HEK293 (cell line): Measurements from ENCODE around the gene VAV2.

Experiments
- CTCF ChIA-PET: fragments of 350-600 bp; formaldehyde crosslinking; extraction: SDS; loops from one replicate; lab custom pipeline; 2021; ENCODE audit warnings: antibody characterized with exemption; lab: Yijun Ruan, JAX
- POLR2A ChIA-PET: fragments of 300-600 bp; formaldehyde crosslinking; extraction: SDS; loops from one replicate; lab custom pipeline; 2020; ENCODE audit warnings: antibody characterized with exemption, inconsistent platforms; lab: Yijun Ruan, JAX
- H3K27ac ChIP-seq: fragments of 200-500 bp; sonication (Bioruptor generic); 2 replicates; pipeline ENCODE4 v1.5.1; 2014; ENCODE audit warnings: low read depth, low read length, control low read depth, inconsistent platforms; ENCODE audit errors: extremely low read depth
- H3K36me3 ChIP-seq, 2 experiments: fragments of 200-500 bp in 1 of 2; sonication (Bioruptor generic) in 1 of 2; 1 replicate in 1 of 2; 2 replicates in 1 of 2; pipeline ENCODE4 v1.5.1; 2014 to 2017; ENCODE audit warnings: inconsistent platforms in 2 of 2, low read length in 2 of 2; ENCODE audit not compliant: control insufficient read depth in 2 of 2, insufficient read depth in 1 of 2
- H3K4me1 ChIP-seq: fragments of 200-500 bp; sonication (Bioruptor generic); 2 replicates; pipeline ENCODE4 v1.5.1; 2014; ENCODE audit warnings: mild to moderate bottlenecking, low read length, inconsistent platforms; ENCODE audit not compliant: control insufficient read depth, insufficient read depth
- H3K4me3 ChIP-seq: 2 replicates; pipeline ENCODE4 v1.5.1; 2011; ENCODE audit warnings: low read depth, mild to moderate bottlenecking, control low read depth, low read length, moderate library complexity
- H3K9me3 ChIP-seq: fragments of 200-500 bp; sonication (Bioruptor generic); 2 replicates; pipeline ENCODE4 v1.5.1; 2014; ENCODE audit warnings: low read depth, low read length, inconsistent platforms; ENCODE audit not compliant: control insufficient read depth, insufficient read depth
- BCL11B ChIP-seq: fragments of 450-650 bp; formaldehyde crosslinking; IDR thresholded peaks from 2 replicates; pipeline ENCODE4 v1.5.1; 2016; ENCODE audit warnings: low read depth, missing biosample characterization, missing genetic modification characterization
- KLF1 ChIP-seq: fragments of 450-650 bp; formaldehyde crosslinking; IDR thresholded peaks from 2 replicates; pipeline ENCODE4 v1.5.1; 2016; ENCODE audit warnings: missing biosample characterization, missing genetic modification characterization
- MYNN ChIP-seq: fragments of 450-650 bp; formaldehyde crosslinking; IDR thresholded peaks from 2 replicates; pipeline ENCODE4 v1.5.1; 2016; ENCODE audit warnings: missing biosample characterization, missing genetic modification characterization, borderline replicate concordance
- PRDM2 ChIP-seq: fragments of 450-650 bp; formaldehyde crosslinking; IDR thresholded peaks from 2 replicates; pipeline ENCODE4 v1.5.1; 2016; ENCODE audit warnings: missing biosample characterization, missing genetic modification characterization, borderline replicate concordance
- SCRT2 ChIP-seq: fragments of 450-650 bp; formaldehyde crosslinking; IDR thresholded peaks from 2 replicates; pipeline ENCODE4 v1.5.1; 2016; ENCODE audit warnings: missing biosample characterization, missing genetic modification characterization
- TCF7L2 ChIP-seq: IDR thresholded peaks from 2 replicates; pipeline ENCODE4 v1.6.1; 2011; ENCODE audit warnings: low read depth, mild to moderate bottlenecking, inconsistent platforms, low read length, moderate library complexity, borderline replicate concordance
- ZBTB20 ChIP-seq: fragments of 450-650 bp; formaldehyde crosslinking; IDR thresholded peaks from 2 replicates; pipeline ENCODE4 v1.5.1; 2016; ENCODE audit warnings: missing biosample characterization, missing genetic modification characterization
- ZNF19 ChIP-seq: fragments of 450-650 bp; formaldehyde crosslinking; IDR thresholded peaks from 2 replicates; pipeline ENCODE4; 2016; ENCODE audit warnings: missing biosample characterization, missing genetic modification characterization, low read depth
- ZNF202 ChIP-seq: fragments of 450-650 bp; formaldehyde crosslinking; IDR thresholded peaks from 2 replicates; pipeline ENCODE4 v1.5.1; 2016; ENCODE audit warnings: missing biosample characterization, missing genetic modification characterization, borderline replicate concordance
- ZNF211 ChIP-seq: fragments of 450-650 bp; formaldehyde crosslinking; IDR thresholded peaks from 2 replicates; pipeline ENCODE4 v1.5.1; 2016; ENCODE audit warnings: low read depth, missing biosample characterization, missing genetic modification characterization
- ZNF248 ChIP-seq: fragments of 450-650 bp; formaldehyde crosslinking; IDR thresholded peaks from 2 replicates; pipeline ENCODE4 v1.5.1; 2017; ENCODE audit warnings: missing biosample characterization, missing genetic modification characterization
- ZNF280D ChIP-seq: fragments of 450-650 bp; formaldehyde crosslinking; IDR thresholded peaks from 2 replicates; pipeline ENCODE4 v1.5.1; 2016; ENCODE audit warnings: missing biosample characterization, missing genetic modification characterization
- ZNF354C ChIP-seq: fragments of 450-650 bp; formaldehyde crosslinking; IDR thresholded peaks from 2 replicates; pipeline ENCODE4 v1.5.1; 2016; ENCODE audit warnings: missing biosample characterization, missing genetic modification characterization, low read depth, borderline replicate concordance
- ZNF473 ChIP-seq: fragments of 450-650 bp; formaldehyde crosslinking; IDR thresholded peaks from 2 replicates; pipeline ENCODE4 v1.5.1; 2017; ENCODE audit warnings: missing biosample characterization, missing genetic modification characterization
- ZNF48 ChIP-seq: fragments of 450-650 bp; formaldehyde crosslinking; IDR thresholded peaks from 2 replicates; pipeline ENCODE4 v1.5.1; 2016; ENCODE audit warnings: missing biosample characterization, missing genetic modification characterization
- ZNF530 ChIP-seq: fragments of 450-650 bp; formaldehyde crosslinking; IDR thresholded peaks from 2 replicates; pipeline ENCODE4 v1.5.1; 2016; ENCODE audit warnings: low read depth, missing biosample characterization, missing genetic modification characterization
- ZNF580 ChIP-seq: fragments of 450-650 bp; formaldehyde crosslinking; IDR thresholded peaks from 2 replicates; pipeline ENCODE4 v1.5.1; 2016; ENCODE audit warnings: missing biosample characterization, missing genetic modification characterization
- ZNF785 ChIP-seq: fragments of 450-650 bp; formaldehyde crosslinking; IDR thresholded peaks from 2 replicates; pipeline ENCODE4 v1.5.1; 2016; ENCODE audit warnings: missing biosample characterization, missing genetic modification characterization
- ZSCAN30 ChIP-seq: fragments of 450-650 bp; IDR thresholded peaks from 2 replicates; pipeline ENCODE4 v1.5.1; 2018; ENCODE audit warnings: missing biosample characterization, mild to moderate bottlenecking, missing genetic modification characterization, moderate library complexity
- ZSCAN5A ChIP-seq: fragments of 450-650 bp; formaldehyde crosslinking; IDR thresholded peaks from 2 replicates; pipeline ENCODE4 v1.5.1; 2016; ENCODE audit warnings: missing biosample characterization, missing genetic modification characterization

The VAV2 gene

GRCh38 chr9:133799716-133800115, 192.4 kb downstream of the VAV2 start:
- ChIA-PET POLR2A (no interaction called here), CTCF (interaction anchor here (1.9 kb wide), 1 partner anchor 17 kb away, joined by 8 read pairs; no protein-coding TSS in a partner anchor)

More at GRCh38 chr9:133799716-133800115, 192.4 kb downstream of the VAV2 start:
- H3K27ac ChIP-seq: no peak overlapping the region
- no peaks in the 10 kb centered on the region for H3K9me3 ChIP-seq
- H3K36me3 ChIP-seq: no peaks in the 10 kb centered on the region
- no peaks in the 10 kb centered on the region for H3K4me1 ChIP-seq
- TF ChIP-seq ZNF785: no peak
- no peak for TF ChIP-seq BCL11B (tag by site-specific recombination)
- no peak for TF ChIP-seq ZNF580 (tag by site-specific recombination)
- TF ChIP-seq SCRT2 (tag by site-specific recombination): no peak
- no peak for TF ChIP-seq ZNF48
- TF ChIP-seq ZNF473 (tag by site-specific recombination): no peak
- TF ChIP-seq ZNF354C (tag by site-specific recombination): no peak
- TF ChIP-seq ZSCAN5A (tag by site-specific recombination): no peak
- no peak for TF ChIP-seq ZNF202
- no peak for TF ChIP-seq ZSCAN30 (tag by site-specific recombination)
- TF ChIP-seq ZNF211: no peak
- no peak for TF ChIP-seq KLF1
- no peak for TF ChIP-seq ZNF248
- no peak for TF ChIP-seq PRDM2 (tag by site-specific recombination)
- TF ChIP-seq TCF7L2: no peak
- no peak for TF ChIP-seq ZNF19 (tag by site-specific recombination)
- TF ChIP-seq ZBTB20 (tag by site-specific recombination): no peak
- TF ChIP-seq ZNF280D (tag by site-specific recombination): no peak
- TF ChIP-seq ZNF530 (tag by site-specific recombination): no peak
- no peak for TF ChIP-seq MYNN
- no peak overlapping the region for H3K4me3 ChIP-seq
